Activated T-helper 1 cell treated with anti-CD3 and anti-CD28 coated beads, Interleukin-12 subunit alpha, Interleukin-12 subunit beta, Interleukin-2, Interleukin-4 antibody, amounts not matched to agents 30 ng/mL and 10 ng/mL and 1 ng/mL, durations not matched to agents 14 hours and 24 hours and 36 hours (primary cell): ENCODE results near the gene NBEAL2. TPM values are rescaled to one million over a fixed set of nuclear protein-coding genes. Genes with fewer than 3 reads are reported as not detected.

ENCODE experiments used
- DNase-seq: peaks from one replicate; pipeline ENCODE4 v3.0.0; 2021; ENCODE audit warnings: low spot score
- H3K27ac Mint-ChIP-seq: one replicate; pipeline ENCODE4 v1.8.0; 2021; ENCODE audit warnings: mild to moderate bottlenecking, mixed read lengths
- H3K27me3 Mint-ChIP-seq: one replicate; pipeline ENCODE4 v1.8.0; 2022; ENCODE audit warnings: mild to moderate bottlenecking, moderate library complexity, mixed read lengths; ENCODE audit not compliant: insufficient read depth
- H3K36me3 Mint-ChIP-seq: one replicate; pipeline ENCODE4 v1.8.0; 2021; ENCODE audit warnings: low read depth, mixed read lengths
- H3K4me1 Mint-ChIP-seq: one replicate; pipeline ENCODE4 v1.8.0; 2021; ENCODE audit warnings: low read depth, mixed read lengths
- H3K4me3 Mint-ChIP-seq: one replicate; pipeline ENCODE4 v1.8.0; 2021; ENCODE audit warnings: mild to moderate bottlenecking, moderate library complexity, mixed read lengths
- H3K9me3 Mint-ChIP-seq: one replicate; pipeline ENCODE4 v1.8.0; 2021; ENCODE audit warnings: mixed read lengths
- intact Hi-C: fragments of 100-400 bp; cut with micrococcal nuclease; formaldehyde crosslinking; loops from one replicate; pipeline ENCODE4 v1.15.1; 2024
- total RNA-seq: library from RNA; stranded (reverse); gene quantifications from 2 replicates; pipeline ENCODE4 v1.2.3, GENCODE V29; 2022

The NBEAL2 gene
- total RNA-seq, 1 donor from 2014 or later, result 118 TPM

GRCh38 chr3:46947981-46948791 lies 31.3 kb upstream of the NBEAL2 start:
- no peaks in the 10 kb centered on the region for H3K9me3 Mint-ChIP-seq
- intact Hi-C loops, result loop anchor here (1.0 to 2.0 kb wide), 5 partner anchors 11 to 39 kb away; partner anchors contain the start of gene CCDC12
- peaks cover 17% of the 10 kb centered on the region for H3K36me3 Mint-ChIP-seq
- H3K27ac Mint-ChIP-seq, result peak overlapping the region; percentile 79
- H3K4me1 Mint-ChIP-seq, result peaks cover 85% of the 10 kb centered on the region
- H3K27me3 Mint-ChIP-seq, result no peaks in the 10 kb centered on the region
- peak; percentile 57 for DNase-seq
- H3K4me3 Mint-ChIP-seq, result peak overlapping the region; percentile 53

GRCh38 chr3:46948830-46949671 lies 30.4 kb upstream of the NBEAL2 start:
- H3K27ac Mint-ChIP-seq, result peak overlapping the region; percentile 79
- no peaks in the 10 kb centered on the region for H3K27me3 Mint-ChIP-seq
- H3K9me3 Mint-ChIP-seq, result no peaks in the 10 kb centered on the region
- DNase-seq, result no peak
- intact Hi-C loops, result loop anchor here (1.0 to 2.0 kb wide), 5 partner anchors 10 to 38 kb away; partner anchors contain the start of gene CCDC12
- peaks cover 93% of the 10 kb centered on the region for H3K4me1 Mint-ChIP-seq
- peaks cover 19% of the 10 kb centered on the region for H3K36me3 Mint-ChIP-seq
- H3K4me3 Mint-ChIP-seq, result peak overlapping the region; percentile 40

GRCh38 chr3:46950177-46950576 lies 29.3 kb upstream of the NBEAL2 start:
- peak overlapping the region; percentile 23 for H3K4me3 Mint-ChIP-seq
- H3K27ac Mint-ChIP-seq, result peak overlapping the region; percentile 75
- H3K27me3 Mint-ChIP-seq, result no peaks in the 10 kb centered on the region
- intact Hi-C loops, result no loop called here
- H3K9me3 Mint-ChIP-seq, result no peaks in the 10 kb centered on the region
- peaks cover 18% of the 10 kb centered on the region for H3K36me3 Mint-ChIP-seq
- H3K4me1 Mint-ChIP-seq, result peaks cover 93% of the 10 kb centered on the region
- no peak for DNase-seq

GRCh38 chr3:46950650-46951241 lies 28.7 kb upstream of the NBEAL2 start:
- Mint-ChIP-seq H3K27me3 (no peaks in the 10 kb centered on the region), H3K36me3 (peaks cover 13% of the 10 kb centered on the region), H3K9me3 (no peaks in the 10 kb centered on the region), H3K4me1 (peaks cover 93% of the 10 kb centered on the region), H3K4me3 (no peak overlapping the region), H3K27ac (no peak overlapping the region)
- no peak for DNase-seq
- intact Hi-C loops, result no loop called here

- no peak for DNase-seq
- peak overlapping the region; percentile 36 for H3K27ac Mint-ChIP-seq
- peak overlapping the region; percentile 4 for H3K4me3 Mint-ChIP-seq
- H3K36me3 Mint-ChIP-seq, result peaks cover 4% of the 10 kb centered on the region
- H3K4me1 Mint-ChIP-seq, result peaks cover 78% of the 10 kb centered on the region
- H3K9me3 Mint-ChIP-seq, result no peaks in the 10 kb centered on the region
- intact Hi-C loops, result no loop called here
- no peaks in the 10 kb centered on the region for H3K27me3 Mint-ChIP-seq
Observed at GRCh38 chr3:46952813-46953212, 26.7 kb upstream of the NBEAL2 start.

- H3K36me3 Mint-ChIP-seq, result peaks cover 4% of the 10 kb centered on the region
- no peaks in the 10 kb centered on the region for H3K9me3 Mint-ChIP-seq
- H3K27me3 Mint-ChIP-seq, result no peaks in the 10 kb centered on the region
- H3K4me1 Mint-ChIP-seq, result peaks cover 76% of the 10 kb centered on the region
- H3K4me3 Mint-ChIP-seq, result peak overlapping the region; percentile 68
- H3K27ac Mint-ChIP-seq, result peak overlapping the region; percentile 76
- DNase-seq, result no peak
- intact Hi-C loops, result no loop called here
Observed at GRCh38 chr3:46953234-46954010, 26.0 kb upstream of the NBEAL2 start.

GRCh38 chr3:46954178-46954577 lies 25.3 kb upstream of the NBEAL2 start:
- Mint-ChIP-seq H3K27me3 (no peaks in the 10 kb centered on the region), H3K4me3 (peak overlapping the region; percentile 68), H3K9me3 (no peaks in the 10 kb centered on the region), H3K36me3 (peaks cover 6% of the 10 kb centered on the region), H3K27ac (peak overlapping the region; percentile 76), H3K4me1 (peaks cover 76% of the 10 kb centered on the region)
- DNase-seq, result no peak
- intact Hi-C loops, result no loop called here

- H3K36me3 Mint-ChIP-seq, result peaks cover 6% of the 10 kb centered on the region
- H3K4me3 Mint-ChIP-seq, result peak overlapping the region; percentile 23
- H3K4me1 Mint-ChIP-seq, result peaks cover 80% of the 10 kb centered on the region
- no peaks in the 10 kb centered on the region for H3K9me3 Mint-ChIP-seq
- H3K27me3 Mint-ChIP-seq, result no peaks in the 10 kb centered on the region
- intact Hi-C loops, result loop anchor here (5.0 kb wide), 1 partner anchor 77 kb away; no protein-coding TSS in a partner anchor
- peak overlapping the region; percentile 70 for H3K27ac Mint-ChIP-seq
- no peak for DNase-seq
Observed at GRCh38 chr3:46955157-46955556, 24.3 kb upstream of the NBEAL2 start.

- Mint-ChIP-seq H3K27me3 (no peaks in the 10 kb centered on the region), H3K27ac (peak overlapping the region; percentile 70), H3K36me3 (peaks cover 8% of the 10 kb centered on the region), H3K4me1 (peaks cover 80% of the 10 kb centered on the region), H3K4me3 (peak overlapping the region; percentile 24), H3K9me3 (no peaks in the 10 kb centered on the region)
- intact Hi-C loops, result loop anchor here (5.0 kb wide), 1 partner anchor 76 kb away; no protein-coding TSS in a partner anchor
- no peak for DNase-seq
Observed at GRCh38 chr3:46955801-46956259, 23.6 kb upstream of the NBEAL2 start.

GRCh38 chr3:46957092-46957820 lies 22.2 kb upstream of the NBEAL2 start:
- intact Hi-C loops, result loop anchor here (5.0 kb wide), 1 partner anchor 75 kb away; no protein-coding TSS in a partner anchor
- H3K9me3 Mint-ChIP-seq, result no peaks in the 10 kb centered on the region

GRCh38 chr3:46958467-46959160 lies 20.9 kb upstream of the NBEAL2 start:
- no peak for DNase-seq
- Mint-ChIP-seq H3K27ac (peak overlapping the region; percentile 83), H3K4me3 (peak overlapping the region; percentile 15), H3K27me3 (no peaks in the 10 kb centered on the region), H3K4me1 (peaks cover 75% of the 10 kb centered on the region), H3K36me3 (peaks cover 20% of the 10 kb centered on the region), H3K9me3 (no peaks in the 10 kb centered on the region)
- intact Hi-C loops, result loop anchor here (1.0 to 5.0 kb wide), 5 partner anchors 10 to 74 kb away; partner anchors contain the start of gene CCDC12

More at GRCh38 chr3:46957092-46957820, 22.2 kb upstream of the NBEAL2 start:
- Mint-ChIP-seq H3K27me3 (no peaks in the 10 kb centered on the region), H3K4me3 (no peak overlapping the region), H3K4me1 (peaks cover 83% of the 10 kb centered on the region), H3K36me3 (peaks cover 14% of the 10 kb centered on the region), H3K27ac (no peak overlapping the region)
- no peak for DNase-seq
